NCI-H2081 treated with DMSO at 0.1 percent for 48 hours (cell line): ENCODE measurements around the gene KCNIP1.

Experiments
- DNase-seq: peaks from one replicate; lab custom pipeline; 2025; lab: John Stamatoyannopoulos, UW

KCNIP1 gene

DNA sequence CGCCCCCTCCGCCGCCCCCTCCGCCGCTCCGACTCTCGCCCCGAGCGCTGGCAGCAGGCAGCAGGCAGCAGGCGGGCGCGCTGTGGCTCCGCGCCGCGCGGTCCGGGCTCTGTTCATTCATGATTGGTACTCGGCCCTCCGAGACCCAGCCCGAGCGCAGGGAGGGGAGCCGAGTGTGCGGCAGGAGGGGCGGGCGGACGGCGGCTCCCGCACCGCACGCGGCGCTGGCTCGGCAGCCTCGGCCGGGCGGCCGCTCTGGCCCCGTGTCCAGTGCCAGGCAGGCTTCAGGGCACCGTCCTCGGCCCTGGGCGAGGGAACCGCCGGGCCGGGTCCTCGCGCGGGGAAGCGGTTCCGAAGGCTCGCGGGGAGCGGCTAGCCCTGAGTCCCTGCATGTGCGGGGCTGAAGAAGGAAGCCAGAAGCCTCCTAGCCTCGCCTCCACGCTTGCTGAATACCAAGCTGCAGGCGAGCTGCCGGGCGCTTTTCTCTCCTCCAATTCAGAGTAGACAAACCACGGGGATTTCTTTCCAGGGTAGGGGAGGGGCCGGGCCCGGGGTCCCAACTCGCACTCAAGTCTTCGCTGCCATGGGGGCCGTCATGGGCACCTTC lies at the start of gene KCNIP1:
Gene KCNIP1 (plus strand): TSS at position 31 of the 607 bp plus-strand sequence.
- no peak for DNase-seq

DNA sequence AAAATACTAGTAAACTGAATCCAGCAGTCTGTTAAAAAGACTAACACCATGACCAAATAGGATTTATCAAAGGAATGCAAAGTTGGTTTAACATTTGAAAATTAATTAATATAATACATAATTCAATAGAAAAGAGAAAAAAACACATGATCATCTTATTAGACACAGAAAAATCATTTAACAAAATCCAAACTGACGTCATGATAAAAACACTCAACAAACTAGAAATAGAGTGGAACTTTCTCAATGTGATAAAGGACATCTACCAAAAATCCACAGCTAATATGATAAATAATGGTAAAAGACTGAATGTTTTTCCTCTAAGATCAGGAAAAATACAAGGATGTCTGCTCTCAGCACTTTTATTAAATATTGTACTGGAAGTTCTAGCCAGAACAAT lies 40.4 kb upstream of the KCNIP1 start:
- no peak for DNase-seq

DNA sequence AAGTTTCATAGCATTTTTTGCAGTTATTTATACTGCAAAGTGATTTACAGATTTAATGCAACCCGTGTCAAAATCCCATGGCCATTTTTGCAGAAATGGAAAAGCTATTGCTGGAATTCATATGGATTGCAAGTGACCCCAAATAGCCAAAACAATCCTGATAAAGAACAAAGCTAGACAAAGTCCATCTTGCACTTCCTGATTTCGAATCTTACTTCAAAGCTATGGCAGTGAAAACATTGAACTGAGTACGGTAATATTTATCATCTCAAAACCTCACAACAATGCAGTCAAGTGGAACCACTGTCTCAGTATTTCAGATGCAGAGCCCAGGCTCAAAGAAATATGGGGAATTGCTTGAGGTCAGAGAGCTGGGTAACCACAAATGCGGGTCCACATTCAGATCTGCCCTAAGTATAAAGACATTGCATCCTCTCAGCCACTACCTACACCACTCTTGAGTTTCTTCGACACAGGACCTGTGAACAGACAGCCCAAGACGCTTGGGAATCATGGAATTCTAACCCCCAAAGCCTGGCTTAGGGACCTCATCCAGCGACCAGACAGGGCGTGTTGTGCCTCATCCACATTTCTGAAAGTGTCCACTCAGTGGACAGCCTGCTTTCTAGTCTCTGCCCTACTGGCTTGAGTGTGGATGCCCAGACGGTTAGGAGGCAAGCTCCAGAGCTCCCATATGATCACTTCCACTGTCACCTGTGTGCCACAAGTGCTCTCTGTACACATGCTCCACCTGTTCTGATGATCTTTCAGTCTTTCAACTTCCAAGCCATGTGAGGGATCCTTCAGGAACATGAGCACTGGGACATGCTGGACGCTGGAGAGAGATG lies 39.3 kb upstream of the KCNIP1 start:
- no peak for DNase-seq

DNA sequence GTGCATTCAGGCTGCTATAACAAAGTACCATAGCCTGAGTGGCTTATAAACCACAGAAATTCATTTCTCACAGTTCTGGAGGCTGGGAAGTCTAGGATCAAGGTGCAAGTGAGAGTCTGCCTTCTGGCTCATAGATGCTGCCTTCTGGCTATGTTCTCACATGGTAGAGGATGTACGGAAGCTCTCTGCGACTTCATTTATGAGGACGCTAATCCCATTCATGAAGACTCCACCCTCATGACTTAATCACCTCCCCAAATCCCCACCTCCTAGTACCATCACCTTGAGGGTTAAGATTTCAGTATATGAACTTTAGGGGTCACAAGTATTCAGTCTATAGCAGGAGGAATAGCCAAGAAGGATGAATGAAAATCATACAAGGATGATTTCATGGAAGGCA lies 37.3 kb upstream of the KCNIP1 start:
- no peak for DNase-seq

DNA sequence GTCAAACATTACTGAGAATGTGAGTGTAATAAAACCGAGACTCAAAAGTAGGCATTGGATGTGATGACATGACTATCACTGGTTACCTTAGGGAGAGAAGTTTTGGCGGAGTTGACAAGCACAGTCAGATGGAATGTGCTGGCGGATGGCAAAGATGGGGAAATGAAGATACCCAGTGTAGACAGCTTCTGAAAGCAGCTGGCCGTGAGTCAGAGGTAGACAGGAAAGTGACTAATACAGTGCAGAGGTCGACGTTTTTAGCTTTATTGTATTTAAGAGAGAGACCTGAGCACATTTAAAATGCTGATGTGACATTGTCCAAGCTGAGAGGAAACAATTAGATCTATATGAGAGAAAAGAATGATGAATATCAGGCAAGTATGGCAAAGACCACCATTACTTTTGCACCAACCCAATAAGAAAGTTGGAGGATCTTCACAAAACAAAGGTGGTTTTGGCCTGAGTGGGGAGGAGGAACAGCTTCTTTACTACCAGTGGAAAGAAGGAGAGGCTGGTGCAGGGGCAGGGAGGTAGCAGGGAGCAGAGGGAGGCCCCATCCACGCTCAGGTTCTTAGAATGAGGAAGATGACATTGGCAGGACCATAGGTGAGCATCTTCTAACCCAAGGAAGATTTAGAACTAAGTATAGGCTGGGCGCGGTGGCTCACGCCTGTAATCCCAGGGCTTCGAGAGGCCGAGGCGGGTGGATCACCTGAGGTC lies 36.7 kb upstream of the KCNIP1 start:
- no peak for DNase-seq

DNA sequence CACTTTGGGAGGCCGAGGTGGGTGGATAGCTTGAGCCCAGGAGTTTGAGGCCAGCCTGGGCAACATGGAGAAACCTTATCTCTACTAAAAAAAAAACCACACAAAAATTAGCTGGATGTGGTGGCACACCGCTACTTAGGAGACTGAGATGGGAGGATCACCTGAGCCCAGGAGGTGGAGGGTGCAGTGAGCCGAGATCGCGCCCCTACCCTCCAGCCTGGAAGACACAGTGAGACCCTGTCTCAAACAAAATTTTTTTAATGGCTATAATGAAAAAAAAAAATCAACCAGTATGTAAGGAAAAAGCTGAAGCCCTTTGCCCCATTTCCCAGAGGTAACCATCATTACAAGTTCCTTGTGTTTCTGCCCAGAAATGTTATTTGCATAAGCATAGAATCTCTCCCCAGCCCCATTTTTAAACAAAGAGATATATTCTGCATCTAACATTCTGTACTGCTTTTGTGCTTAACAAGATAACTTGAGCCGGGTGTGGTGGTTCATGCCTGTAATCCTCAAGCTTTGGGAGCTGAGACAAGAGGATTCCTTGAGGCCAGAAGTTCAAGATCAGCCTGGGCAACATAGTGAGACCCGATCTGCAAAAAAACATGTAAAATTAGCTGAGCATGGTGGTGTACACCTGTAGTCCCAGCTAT lies 35.1 kb upstream of the KCNIP1 start:
- no peak for DNase-seq

DNA sequence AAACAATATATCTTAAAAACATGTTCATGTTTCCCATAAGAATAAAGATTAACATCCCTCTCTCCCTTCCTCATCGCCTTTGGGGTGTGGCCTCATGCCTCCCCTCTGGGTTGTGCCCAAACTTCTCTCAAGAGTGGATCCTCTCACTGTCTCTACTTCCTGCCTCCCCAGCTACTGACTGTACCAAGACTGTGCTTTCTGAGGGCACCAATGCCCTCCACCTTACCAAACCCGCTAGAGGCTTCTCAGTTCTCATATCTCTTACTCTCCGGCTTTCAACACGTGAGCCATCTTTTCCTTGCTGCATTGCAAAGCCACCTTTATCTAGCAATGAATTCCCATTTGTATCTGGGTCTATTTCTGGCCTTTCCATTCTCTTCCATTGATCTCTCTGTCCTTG lies 34.4 kb upstream of the KCNIP1 start:
- no peak for DNase-seq

DNA sequence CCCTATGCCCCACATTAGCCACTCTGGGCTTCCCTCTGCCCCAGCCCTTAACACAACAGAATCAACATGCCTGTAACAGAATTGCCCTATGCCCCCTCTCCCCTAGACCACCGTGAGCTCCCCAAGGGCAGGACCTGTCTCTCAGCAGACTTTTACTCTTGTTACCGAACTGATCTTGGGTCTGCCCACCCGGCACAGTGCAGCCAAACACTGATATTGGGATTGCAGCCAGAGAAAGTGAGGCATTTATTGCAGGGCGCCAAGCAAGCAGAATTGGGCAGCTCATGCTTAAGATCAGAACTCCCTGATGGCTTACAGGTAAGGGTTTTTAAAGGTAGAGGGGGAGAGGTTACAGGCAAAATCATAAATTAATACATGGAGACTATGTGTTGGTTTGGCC lies 33.5 kb upstream of the KCNIP1 start:
- DNase-seq = no peak

DNA sequence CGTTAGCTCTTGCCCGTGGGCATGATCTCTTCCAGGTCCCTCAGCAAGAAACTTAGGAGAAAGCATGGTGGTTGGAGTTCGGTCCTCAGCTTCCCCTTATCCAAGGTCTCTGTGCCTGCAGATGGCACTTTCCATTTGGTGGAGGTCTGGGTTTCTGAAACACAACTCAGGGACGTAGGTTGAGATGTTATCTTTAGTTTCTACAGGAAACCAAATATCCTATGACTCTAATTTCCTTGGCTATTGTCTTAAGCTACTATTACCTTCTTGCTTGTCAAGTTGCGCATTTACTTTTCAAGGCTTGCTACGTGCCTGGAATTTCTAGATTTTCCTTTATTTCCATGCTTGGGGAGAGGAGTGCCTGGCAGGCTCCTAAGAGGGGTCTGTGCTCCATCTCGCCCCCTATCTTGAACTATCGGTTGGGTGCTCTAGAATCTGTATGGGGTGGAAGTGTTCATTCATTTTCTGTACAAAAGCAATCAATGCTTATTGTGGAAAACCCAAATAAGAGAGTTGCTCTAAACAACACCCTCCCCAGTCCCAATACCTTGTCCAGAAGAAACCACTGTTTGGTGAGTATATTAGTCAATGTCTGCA lies 32.9 kb upstream of the KCNIP1 start:
- DNase-seq = no peak

DNA sequence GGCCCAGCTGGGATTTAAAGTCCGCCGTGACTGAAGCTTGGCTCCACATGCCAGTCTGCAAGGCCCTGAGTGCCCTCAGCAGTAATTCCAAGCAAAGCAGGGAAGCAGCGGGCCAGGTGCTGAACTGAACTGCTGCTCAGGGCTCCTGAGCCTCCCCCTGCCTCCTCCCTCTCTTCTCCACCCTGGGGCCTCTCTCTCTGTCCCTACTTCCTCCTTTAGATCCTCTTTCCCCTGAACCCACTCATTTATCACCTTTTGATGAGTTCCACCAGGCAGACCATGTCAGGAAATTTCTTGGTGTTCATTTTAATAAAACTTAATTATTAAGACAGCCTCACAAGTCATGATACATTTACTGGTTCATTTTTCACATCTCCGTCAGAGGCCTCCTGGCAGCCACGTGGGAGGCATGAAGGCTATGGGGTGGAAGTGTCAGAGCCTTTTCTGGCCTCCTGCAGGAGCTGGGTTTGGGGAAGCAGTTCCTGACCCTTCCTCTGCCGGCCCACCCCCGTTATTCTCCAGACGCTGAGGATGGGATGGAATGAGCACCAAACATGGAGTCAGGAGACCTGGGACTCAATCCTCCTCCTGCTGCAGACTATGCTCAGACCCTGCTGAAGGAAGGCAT lies 32.2 kb upstream of the KCNIP1 start:
- no peak for DNase-seq

DNA sequence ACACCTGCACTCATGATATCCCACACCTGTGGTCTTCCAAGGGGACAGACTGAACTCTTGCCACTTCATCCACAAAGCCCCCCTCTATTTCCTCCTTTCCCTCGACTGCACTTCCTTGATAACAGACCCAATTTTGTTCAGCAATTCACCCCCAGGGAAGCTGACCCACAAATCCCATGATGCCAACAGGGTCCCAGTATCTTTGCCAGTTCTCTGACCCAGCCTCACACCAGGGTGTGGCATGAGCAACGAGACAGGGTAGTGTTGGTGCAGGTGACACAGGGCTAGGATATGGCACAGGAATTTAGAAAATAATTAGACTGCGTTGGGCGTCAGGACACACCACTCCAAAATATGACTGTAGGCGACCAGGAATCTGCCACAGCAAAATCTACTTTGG lies 30.2 kb upstream of the KCNIP1 start:
- DNase-seq = no peak

DNA sequence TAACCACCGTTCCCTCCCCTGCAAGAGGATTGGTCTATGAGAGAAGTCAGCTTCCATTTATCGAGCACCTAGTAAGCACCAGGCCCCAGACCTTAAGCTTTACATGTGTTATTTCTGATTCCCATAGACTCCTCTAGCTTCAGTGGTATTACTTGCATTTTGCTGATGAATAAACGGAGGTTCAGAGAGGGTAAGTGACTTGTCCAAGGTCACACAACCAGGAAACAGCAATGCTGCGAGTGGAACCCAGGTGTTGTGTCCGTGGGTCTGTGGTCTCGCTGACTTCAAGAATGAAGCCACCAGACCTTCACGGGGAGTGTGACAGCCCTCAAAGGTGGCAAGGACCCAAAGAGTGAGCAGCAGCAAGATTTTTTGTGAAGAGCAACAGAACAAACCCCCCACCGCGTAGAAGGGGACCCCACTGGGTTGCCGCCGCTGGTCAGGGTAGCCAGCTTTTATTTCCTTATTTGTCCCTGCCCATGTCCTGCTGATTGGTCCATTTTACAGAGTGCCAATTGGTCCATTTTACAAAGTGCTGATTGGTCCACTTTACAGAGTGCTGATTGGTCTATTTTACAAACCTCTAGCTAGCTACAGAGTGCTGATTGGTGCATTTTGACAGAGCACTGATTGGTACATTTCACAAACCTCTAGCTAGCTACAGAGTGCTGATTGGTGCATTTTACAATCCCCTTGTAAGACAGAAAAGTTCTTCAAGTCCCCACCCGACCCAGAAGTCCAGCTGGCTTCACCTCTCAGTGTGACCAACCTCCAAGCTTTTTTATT lies 29.1 kb upstream of the KCNIP1 start:
- no peak for DNase-seq

DNA sequence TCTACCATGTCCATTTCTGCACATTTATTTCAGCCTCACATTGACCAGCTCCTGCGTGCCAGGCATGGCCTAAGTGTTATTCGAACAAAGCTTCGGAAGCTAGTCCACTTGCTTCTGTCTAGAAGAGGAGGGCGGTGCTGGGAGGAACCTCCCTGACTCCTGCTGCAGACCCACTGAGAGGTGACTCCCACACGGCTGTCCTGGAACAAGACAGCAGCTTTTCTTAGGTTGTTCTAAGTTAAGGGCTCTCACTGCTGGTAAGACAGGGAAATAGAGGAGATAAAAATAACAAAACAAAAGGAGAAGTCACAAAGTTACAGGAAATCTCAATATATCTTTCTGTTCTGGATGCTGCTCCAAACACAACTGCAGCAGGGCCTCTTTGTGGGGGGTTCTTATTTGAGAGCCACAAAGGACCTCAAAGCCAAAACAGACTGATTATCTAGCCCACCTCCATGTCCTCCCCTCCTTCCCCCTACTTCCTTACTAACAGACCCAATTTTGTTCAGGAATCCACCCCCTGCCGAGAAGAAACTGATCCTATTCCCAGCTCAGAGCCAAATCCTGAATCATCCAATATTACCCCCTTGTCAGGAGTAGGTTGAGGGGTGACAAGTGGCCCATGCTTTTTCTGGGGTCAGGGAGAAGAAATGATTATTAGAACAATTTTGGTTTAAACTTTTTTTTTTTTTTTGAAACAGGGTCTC lies 28.4 kb upstream of the KCNIP1 start:
- no peak for DNase-seq

DNA sequence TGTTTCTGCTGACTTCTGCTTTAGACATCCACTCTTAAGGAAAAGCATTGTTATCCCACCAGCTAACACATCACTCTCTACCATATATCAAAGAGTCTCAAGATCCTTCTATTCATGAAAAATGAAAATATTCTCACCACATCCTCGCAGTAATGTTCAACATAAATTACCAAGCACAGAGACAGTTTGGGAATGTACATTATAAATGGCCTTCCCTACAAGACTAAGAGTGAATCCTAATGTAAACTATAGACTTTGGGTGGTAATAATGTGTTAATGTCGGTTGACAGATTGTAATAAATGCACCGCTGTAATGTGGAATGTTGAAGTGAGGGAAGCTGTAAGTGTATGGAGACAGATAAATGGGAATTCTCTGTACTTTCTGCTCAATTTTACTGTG lies 27.1 kb upstream of the KCNIP1 start:
- no peak for DNase-seq

DNA sequence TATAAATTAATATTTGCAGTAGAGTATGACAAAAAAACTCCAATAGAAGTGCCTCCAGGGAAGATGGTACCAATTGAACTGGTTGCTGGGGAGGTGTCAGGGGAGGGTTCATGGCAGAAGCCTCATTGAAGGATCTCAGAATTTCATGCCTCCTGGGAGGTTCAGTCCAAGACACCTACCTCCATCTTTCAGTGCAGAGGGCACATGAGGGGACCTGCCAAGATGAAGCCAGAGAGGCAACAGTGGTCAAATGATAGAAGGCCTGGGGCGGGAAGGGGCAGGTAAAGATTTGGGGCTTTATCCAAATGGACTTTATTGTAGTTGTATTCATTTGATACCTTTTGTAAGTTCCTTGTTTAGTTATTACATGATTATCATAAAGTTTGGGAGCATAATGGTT lies 25.9 kb upstream of the KCNIP1 start:
- no peak for DNase-seq

DNA sequence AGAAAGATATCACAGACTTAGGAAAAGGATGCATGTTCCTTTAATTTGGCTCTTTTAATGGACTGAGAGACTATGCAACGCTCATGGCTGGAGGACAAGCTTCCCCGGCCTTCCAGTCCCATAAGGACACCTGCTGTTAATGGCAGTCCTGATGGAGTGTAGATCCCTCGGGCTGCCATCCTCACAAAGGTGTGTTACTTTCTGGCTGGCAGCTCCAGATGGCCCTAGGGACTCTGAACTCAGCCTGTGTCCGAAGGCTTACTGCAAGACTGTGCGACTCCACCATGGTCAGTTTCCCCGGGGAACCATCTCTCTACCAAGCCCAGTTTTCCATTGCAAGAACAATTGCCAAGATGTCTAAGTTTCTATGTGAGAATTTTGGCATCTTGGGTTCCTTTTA lies 25.5 kb upstream of the KCNIP1 start:
- DNase-seq = no peak

DNA sequence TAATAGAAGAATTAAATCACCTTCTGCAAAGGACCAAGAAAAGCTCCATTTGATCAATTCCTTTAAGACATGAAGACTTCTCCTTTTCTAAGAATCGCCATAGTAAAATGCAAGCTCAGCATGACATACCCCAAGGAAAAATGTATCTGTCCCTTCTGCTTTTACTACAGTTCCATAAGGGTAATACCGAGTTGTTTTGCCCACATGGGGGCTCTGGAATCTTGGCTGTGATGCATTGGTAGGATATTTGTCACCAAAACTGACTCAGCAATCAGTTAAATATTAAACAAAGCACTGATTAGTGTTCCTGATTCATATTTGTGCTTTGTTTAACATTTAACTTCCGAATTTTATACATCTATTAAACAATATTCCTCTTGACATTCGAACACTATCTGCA lies 24.3 kb upstream of the KCNIP1 start:
- DNase-seq = no peak

DNA sequence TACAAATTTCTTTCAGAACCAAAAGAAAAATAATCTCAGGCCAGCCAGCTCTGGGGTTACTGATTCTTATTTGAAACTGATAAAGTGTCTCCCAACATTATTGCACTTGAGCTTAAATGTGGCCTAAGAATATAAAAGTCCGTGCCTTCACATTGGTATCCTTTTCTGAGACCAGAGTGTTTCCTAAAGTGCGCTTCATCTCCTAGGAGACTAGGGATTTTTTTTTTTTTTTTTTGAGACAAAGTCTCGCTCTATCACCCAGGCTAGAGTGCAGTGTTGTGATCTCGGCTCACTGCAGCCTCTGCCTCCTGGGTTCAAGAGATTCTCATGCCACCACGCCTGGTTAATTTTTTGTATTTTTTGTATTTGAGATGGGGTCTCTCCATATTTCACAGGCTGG lies 23.6 kb upstream of the KCNIP1 start:
- no peak for DNase-seq

DNA sequence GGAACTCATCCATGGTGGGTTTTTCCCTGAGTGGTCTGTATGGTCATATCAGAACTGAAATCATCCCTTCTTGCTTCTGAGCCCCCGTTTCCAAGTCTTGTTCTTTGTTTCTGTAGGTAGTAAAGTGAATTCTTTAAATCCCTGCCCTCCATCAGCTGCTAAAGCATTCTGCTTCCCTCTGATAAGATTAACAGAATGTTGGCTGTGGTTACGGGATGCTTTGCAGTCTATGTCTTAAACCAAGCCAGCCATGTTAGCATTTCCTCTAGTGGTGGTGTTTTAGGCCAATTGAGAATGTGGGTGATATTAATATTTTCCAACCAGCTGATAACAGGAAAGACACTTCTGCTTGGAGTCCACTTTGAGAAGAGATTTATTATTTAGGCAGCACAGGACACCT lies 22.0 kb upstream of the KCNIP1 start:
- DNase-seq = no peak

DNA sequence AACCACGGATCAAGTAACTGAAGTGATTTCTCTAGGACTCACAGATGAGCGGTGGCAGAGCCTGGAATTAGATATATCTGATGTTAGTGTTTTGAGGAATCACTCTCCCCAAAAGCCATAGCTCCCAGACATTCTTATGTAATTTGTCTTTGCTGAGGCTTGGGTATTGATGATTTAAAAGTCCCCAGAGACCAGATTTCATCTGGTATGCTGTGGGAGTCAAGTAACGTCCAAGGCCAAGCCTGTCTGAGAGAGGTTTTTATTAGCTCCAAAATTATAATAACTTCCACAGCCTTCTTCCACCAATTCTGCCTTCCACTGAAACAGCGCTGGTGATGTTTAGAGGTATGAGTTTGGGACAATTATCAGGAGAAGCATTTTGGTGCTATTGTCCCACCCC lies 21.3 kb upstream of the KCNIP1 start:
- no peak for DNase-seq
